ENCODE results near the gene PLEKHH1. TPM values are rescaled to one million over a fixed set of nuclear protein-coding genes. Genes with fewer than 3 reads are reported as not detected.

PLEKHH1 gene
- 0.45 TPM in 1 of 2 replicates, not detected in the other for total RNA-seq (ENCODE audit: low replicate concordance)

DNA sequence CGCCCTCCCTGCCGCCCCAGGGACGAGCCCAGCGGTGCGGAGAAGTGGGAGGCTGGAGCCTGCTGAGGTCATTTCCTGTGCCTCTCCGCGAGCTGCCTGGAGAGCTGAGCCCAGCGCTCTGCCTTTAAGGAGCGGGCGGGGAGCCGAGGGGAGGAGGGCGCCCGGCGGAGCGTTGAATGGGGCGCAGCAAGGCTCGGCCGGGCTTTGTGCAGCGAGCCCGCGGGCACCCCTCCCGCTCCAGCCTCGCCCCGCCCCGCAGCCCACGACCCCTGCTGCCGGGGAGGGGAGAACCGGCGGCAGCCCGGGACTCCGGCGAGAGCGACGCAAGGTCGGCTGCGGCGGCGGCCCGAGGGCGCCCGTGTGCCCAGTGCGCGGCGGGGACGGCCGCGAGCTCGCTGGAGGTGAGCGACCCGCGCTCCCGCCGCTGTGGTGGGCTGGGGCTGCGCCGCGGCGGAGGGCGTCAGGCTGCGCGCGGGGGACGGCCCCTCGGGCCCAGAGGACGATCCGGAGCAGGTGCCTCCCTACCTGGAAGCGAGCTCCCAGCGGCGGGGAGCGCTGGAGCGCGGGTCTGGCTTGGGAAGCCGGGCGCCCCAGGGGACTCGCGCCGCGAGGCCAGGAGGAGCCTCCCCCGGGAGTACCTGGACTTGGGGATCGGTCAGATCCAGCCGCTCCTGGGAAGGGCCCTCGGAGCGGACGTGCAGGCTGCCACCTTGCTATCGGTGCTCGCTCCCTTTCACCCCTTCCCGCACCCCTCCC lies at the start of gene PLEKHH1:
TSS of gene PLEKHH1 (plus strand) at position 293 of the 756 bp plus-strand sequence. CDS start 8,578 bp downstream, outside the sequence.
- TF ChIP-seq, protein P1, sequence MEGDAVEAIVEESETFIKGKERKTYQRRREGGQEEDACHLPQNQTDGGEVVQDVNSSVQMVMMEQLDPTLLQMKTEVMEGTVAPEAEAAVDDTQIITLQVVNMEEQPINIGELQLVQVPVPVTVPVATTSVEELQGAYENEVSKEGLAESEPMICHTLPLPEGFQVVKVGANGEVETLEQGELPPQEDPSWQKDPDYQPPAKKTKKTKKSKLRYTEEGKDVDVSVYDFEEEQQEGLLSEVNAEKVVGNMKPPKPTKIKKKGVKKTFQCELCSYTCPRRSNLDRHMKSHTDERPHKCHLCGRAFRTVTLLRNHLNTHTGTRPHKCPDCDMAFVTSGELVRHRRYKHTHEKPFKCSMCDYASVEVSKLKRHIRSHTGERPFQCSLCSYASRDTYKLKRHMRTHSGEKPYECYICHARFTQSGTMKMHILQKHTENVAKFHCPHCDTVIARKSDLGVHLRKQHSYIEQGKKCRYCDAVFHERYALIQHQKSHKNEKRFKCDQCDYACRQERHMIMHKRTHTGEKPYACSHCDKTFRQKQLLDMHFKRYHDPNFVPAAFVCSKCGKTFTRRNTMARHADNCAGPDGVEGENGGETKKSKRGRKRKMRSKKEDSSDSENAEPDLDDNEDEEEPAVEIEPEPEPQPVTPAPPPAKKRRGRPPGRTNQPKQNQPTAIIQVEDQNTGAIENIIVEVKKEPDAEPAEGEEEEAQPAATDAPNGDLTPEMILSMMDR (IDR thresholded peaks at IDR 0.05; ENCODE audit: insufficient read depth, low read length): no peak
- DNase-seq (ENCODE audit: low read depth): peak; percentile 48
- H3K4me3 ChIP-seq (ENCODE audit: low read depth, low read length): peak within 1 kb of the TSS; percentile 65

DNA sequence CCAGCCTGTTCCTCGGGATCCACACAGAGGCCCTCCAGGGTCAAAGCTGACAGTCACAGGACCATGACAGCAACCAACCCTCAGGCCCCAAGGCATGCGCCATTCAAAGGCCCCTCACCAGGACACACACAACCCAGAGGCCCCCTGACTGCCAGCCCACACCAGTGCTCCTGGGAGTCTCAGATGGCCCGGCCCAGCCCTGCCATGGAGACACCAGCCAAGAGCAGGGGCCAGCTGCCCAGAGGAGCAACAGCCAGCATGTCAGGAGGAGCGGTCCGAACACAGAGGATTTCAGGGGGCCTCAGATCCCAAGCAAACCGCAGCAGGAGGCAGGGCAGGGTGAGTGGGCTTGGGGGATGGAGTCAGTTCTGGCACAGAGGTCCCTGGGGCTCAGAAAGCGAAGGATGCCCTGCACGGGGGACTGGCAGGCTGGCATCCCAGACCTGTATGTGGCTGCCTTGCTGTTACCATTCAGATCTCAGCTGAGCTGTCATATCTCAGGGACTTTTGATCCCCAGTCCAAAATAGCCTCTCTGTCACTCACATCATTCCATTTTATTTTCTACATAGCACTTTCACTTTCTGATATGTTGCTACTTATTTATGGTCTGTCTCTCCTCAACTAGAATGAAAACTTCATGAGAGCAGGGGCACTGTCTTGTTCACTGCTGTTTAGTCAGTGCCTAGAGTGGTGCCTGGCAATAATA lies 49.4 kb upstream of the PLEKHH1 start:
- no peak for DNase-seq (ENCODE audit: low read depth)
- TF ChIP-seq, protein P1 (IDR thresholded peaks at IDR 0.05; ENCODE audit: insufficient read depth, low read length): no peak
- no peak overlapping the region for H3K4me3 ChIP-seq (ENCODE audit: low read depth, low read length)

DNA sequence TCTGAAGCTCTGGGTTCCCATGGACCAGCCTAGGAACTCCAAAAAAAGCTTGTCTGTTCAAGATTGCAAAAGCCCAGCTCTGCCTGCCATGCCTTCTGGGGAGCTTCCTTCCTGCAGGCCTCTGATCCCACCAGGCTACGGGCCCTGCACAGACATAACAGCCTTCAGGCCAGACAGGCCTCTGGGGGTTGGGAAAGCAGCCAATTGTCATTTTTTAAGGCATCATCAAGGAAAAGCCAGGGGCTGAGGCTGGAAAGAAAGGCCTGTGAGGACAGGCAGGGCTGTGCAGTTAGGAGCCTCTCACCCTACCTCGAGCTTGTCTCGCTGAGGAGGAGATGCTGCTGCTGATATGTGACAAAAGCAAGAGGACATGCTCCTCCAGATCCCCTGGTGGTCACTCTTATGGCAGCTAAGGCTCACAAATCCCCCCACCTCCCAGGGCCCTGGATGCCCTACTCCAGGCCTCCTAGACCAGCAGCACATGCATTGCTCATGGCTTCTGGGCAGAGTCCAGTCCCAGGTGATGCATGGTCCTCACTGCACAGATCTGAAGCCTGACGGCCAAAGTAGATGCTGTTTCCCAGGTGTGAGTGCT lies 47.5 kb upstream of the PLEKHH1 start:
- H3K4me3 ChIP-seq (ENCODE audit: low read depth, low read length): no peak overlapping the region
- DNase-seq (ENCODE audit: low read depth): no peak
- TF ChIP-seq, protein P1 (IDR thresholded peaks at IDR 0.05; ENCODE audit: insufficient read depth, low read length): no peak

DNA sequence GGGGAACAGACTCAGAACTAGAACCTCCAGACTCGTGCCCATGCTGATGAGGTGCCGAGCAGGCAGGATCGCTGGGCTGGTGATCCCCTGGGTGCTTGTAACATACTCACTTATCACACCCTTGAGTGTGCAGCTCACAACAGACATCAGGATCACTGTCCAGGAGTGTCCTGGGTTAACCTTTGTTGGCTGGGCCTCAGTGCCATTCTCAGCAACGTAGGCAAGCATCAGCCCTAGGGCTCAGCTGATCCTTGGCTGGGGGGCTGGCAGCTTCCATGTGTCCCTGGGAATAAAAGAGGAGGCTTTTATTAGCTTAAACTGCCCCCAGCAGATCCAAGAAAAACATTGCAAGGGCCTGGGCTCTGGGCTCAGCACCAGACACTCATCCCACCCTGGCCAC lies 46.2 kb upstream of the PLEKHH1 start:
- TF ChIP-seq, protein P1 (IDR thresholded peaks at IDR 0.05; ENCODE audit: insufficient read depth, low read length): no peak
- no peak overlapping the region for H3K4me3 ChIP-seq (ENCODE audit: low read depth, low read length)

DNA sequence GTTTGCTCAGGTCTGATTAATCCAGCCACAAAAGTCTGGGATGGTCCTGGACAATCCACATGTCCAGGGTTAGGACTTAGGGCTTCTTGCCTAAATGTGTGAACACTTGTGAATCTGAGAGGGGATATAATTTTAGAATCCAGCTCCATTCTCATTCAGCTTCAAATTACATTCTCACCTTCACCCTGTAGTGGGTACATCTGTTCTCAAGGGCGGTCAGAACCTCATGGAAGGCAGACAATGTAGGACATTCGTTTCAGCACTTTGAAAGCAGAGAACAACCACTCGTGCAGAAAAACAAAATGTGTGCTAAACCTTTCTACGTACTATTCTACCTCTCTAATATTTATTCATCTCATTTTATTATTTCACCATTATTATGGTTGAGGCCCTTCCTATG lies 45.8 kb upstream of the PLEKHH1 start:
- TF ChIP-seq, protein P1 (IDR thresholded peaks at IDR 0.05; ENCODE audit: insufficient read depth, low read length): no peak
- DNase-seq (ENCODE audit: low read depth): no peak
- no peak overlapping the region for H3K4me3 ChIP-seq (ENCODE audit: low read depth, low read length)

More for the DNA sequence above, 46.2 kb upstream of the PLEKHH1 start:
- DNase-seq (ENCODE audit: low read depth): no peak

DNA sequence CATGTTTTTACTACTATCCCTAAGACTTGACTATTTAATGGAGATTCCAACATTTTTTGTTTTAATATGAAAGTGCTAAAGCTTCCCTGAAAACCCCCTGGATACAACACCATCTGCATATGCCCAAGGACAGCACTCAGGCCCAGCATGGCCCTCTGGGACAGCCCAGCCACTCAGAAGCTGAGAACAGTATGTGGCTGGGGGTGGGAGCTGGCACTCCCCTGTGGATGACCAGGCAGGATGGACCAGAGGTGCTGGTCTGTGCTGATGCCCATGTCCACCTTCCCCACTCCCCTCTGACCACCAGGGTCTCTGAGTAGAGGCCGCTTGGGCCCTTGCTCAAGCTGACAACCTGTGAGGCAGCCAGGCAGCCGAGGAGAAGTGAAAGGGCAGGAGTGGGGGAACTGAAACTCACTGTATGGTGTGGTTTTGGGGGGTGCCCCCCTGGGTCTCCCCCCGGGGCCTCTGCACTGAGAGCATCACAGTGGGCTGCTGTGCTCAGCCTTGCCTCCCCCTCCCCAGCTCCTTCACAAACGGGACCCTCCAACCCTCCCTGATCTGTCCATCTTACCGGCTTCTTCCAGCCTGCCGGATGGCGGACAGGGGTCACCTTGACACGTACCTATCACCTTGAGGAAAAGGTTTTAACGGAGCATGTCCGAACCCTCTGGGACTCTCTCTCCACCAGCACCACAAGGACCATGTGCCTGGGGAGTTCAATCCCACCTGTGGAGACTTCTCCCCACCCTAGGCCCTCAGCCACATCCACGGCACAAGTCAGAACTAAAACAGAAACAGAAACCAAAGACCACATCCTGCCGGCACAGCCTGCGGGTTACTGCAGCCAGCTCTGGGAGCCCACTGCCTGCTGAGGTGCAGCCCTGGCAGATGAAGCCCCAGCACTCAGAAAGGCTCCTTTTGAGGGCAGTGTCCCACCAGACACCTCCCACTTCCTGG lies 44.9 kb upstream of the PLEKHH1 start, which contains the start of gene TMEM229B:
TSS of gene TMEM229B (minus strand) at position 785 of the 957 bp plus-strand sequence. CDS start 14,798 bp downstream, outside the sequence.
- TF ChIP-seq, protein P1 (IDR thresholded peaks at IDR 0.05; ENCODE audit: insufficient read depth, low read length): no peak
- DNase-seq (ENCODE audit: low read depth): no peak
- no peak within 1 kb of the TSS for H3K4me3 ChIP-seq (ENCODE audit: low read depth, low read length)
